HG03039 (cell line): ENCODE data around the gene ASNS.
"Not testable (repeated sequence)": the region's sequence is repeated elsewhere in the genome, so short reads cannot be mapped to it uniquely, and the experiment has no call there.

Experiments
- ATAC-seq: cut with Tn5 transposase; IDR thresholded peaks from one replicate; pipeline ENCODE4 v1.9.1; 2021; ENCODE audit warnings: mild to moderate bottlenecking, moderate library complexity; ENCODE audit not compliant: unreplicated experiment

The ASNS gene

GRCh38 chr7:97872025-97872669 lies at the start of gene ASNS:
TSS of gene ASNS (minus strand) at chr7:97872408. CDS start at chr7:97869156, 3,252 bp downstream.
- ATAC-seq, result peak; percentile 99

- ATAC-seq, result not testable (repeated sequence)
Observed at GRCh38 chr7:97921254-97921653, 49.0 kb upstream of the ASNS start.

GRCh38 chr7:97915267-97915666 lies 43.1 kb upstream of the ASNS start:
- ATAC-seq, result not testable (repeated sequence)

DNA sequence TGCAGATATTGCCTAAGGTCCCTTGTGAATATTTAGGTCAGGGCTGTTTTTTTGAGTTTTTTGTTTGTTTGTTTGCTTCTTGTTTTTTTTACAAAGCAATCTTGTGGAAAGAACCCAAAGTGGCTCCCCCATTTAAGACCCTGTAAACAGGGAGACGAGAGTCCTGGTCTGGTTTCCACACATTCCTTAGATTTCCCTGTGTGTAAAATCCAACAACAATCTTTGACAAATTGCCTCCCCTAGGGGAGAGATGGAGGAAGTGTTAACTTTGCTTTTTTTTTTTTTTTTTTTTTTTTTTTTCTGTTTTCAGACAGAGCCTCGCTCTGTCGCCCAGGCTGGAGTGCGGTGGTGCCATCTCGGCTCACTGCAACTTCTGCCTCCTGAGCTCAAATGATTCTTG lies 40.1 kb upstream of the ASNS start:
- ATAC-seq, result not testable (repeated sequence)

GRCh38 chr7:97896893-97897292 lies 24.7 kb upstream of the ASNS start:
- ATAC-seq, result not testable (repeated sequence)

DNA sequence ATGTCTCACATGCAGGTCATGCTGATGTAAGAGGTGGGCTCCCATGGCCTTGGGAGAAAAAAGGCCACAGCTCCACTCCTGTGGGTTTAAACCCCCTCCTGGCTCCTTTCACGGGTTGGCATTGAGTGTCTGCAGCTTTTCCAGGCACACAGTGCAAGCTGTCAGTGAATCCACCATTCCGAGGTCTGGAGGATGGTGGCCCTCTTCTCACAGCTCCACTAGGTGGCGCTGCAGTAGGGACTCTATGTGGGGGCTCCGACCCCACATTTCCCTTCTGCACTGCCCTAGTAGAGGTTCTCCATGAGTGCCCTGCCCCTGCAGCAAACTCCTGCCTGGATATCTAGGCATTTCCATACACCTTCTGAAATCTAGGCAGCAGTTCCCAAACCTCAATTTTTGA lies 19.5 kb upstream of the ASNS start:
- not testable (repeated sequence) for ATAC-seq

DNA sequence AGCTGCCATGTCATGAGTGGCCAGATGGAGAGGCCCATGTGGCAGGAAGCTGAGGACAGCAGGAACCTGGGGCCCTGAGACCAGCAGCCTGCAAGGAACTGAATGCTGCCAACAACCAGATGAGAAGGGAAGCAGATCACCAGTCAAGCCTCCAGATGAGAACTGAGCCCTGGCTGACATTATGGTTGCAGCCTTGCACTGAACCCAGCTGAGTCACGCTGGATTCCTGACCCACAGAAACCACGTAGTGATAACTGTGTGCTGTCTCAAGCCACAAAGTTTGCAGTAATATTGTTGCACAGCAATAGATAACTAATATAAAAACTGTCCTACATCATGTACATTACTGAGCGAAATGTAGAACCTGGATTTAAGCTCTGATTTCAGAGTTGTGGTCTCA lies 7.3 kb upstream of the ASNS start:
- not testable (repeated sequence) for ATAC-seq

DNA sequence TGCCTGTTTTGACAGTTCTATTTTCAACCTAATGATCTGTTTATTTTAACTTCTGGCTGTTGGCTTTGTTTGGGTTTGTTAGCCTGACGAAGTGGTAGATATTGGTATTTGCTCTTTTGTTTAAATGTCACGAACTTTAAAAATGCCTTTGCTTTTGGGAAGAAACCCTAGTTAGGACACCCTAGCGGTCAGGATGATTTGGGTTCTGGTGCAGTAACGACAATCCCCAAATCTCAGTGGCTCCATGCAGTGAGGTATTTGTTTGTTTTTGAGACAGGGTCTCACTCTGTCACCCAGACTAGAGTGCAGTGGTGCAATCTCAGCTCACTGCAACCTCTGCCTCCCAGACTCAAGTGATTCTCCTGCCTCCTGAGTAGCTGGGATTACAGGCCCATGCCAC lies 2.7 kb upstream of the ASNS start:
- not testable (repeated sequence) for ATAC-seq

DNA sequence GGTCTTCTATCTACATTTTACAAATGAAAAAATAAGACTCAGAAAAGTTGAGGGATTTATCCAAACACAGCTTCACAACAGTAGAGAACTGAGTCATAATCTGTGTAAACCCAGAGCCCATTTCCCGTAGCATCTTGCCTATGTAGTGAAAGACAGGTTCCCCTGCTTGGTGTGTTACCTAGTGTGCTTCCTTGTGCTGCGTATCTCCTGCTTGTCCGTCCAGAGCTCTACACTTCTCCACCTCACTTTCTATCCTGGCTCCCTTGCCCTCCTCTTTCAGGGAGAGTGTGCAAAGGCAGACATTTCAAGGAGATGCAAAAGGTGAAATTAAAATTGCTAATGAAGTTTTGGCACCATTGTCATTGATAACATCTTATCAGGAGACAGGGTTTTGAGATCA lies 1.4 kb upstream of the ASNS start:
- ATAC-seq, result no peak

- peak; percentile 12 for ATAC-seq
Observed at GRCh38 chr7:97871659-97872024, 566 bp downstream of the ASNS start.

DNA sequence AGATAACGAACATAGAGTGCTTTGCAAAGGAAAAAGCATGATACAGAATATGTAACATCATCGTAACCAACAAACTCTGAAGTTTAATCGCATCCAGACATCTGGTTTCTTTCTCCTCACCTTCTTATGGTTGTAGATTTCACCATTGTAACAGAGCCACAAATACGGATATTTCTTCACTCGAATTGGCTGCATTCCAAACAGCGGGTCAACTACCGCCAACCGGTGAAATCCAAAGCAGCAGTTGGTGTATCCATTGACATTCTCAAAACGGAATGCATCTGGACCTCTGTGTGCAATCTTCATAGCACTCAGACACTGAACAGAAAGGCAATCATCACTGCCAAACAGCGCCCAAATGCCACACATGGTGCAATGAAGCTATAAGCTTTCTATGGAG lies 3.4 kb downstream of the ASNS start:
- no peak for ATAC-seq

DNA sequence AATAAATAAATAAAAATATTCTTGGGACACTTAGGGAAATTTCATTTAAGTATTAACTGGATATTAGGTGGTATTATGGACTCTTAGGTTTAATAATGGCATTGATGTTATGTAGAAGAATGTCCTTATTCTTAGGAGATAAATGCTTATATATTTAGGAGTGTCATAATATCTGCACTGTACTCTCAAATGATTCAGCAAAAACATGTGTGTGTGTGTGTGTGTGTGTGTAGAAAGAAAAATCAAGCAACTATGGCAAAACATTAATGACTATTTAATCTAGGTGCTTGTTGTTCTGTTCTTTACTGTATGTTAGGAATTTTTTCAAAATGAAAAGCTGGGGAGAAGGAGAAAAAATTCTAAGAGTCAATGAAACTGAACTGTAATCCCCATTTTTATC lies 3.9 kb downstream of the ASNS start:
- ATAC-seq, result no peak

DNA sequence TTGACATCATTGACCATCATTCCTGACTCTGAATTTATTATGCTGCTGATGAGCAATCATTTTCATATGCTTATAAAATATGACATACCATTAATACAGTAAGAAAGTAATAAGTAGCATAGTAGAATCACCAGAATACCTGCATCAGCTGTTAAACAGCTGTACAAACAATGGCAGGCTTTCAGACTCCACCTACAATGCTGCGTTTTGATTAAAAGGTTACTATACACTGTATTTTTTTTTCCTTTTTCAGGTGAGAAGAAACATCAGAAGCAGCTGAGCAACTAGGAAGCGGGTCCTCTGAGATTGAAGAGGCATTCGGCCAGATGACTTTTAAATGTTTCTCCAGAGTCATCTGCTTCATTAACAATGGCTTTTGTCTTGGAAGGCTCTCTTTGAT lies 7.1 kb downstream of the ASNS start:
- ATAC-seq, result no peak

GRCh38 chr7:97859606-97860204 lies 12.5 kb downstream of the ASNS start:
- no peak for ATAC-seq

DNA sequence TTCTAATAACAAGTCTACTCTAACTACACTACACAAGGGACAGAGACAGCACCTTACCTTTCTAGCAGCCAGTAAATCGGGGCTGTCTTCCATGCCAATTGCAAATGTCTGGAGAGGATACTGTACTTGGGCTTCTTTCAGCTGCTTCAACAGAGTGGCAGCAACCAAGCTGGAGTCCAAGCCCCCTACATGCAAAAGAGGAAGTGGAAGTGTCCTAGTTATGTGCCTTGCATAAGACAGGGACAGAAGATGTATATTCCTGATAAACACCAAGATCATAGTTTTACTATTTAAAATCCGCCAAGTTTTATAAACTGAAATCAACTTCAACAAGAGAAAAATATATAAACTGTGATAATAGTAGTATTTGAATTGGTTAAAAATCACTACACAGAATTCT lies 14.0 kb downstream of the ASNS start:
- ATAC-seq, result no peak

- no peak for ATAC-seq
Observed at GRCh38 chr7:97857544-97857943, 14.7 kb downstream of the ASNS start.

DNA sequence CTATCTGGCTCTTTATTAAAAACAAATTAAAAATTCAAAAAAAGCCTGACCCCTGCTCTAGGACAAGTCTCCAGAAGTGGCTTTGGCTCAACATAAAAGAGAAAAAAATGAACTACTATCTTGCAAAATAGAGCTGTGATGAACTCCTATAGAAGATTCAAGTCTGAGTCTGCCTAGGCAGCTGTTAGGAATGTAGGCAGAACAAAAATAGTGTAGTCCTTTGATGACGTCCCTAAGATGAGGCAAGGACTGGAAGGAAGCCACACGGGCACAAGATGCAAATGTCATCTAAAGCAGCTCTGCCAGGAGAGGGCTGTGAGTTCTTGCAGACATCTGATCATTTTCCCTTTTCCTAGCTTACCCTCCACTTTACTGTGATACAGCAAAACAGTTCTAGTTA lies 20.5 kb downstream of the ASNS start:
- ATAC-seq, result no peak

- not testable (repeated sequence) for ATAC-seq
Observed at GRCh38 chr7:97850262-97851031, 21.8 kb downstream of the ASNS start.

GRCh38 chr7:97847791-97848190 lies 24.4 kb downstream of the ASNS start:
- ATAC-seq, result no peak

GRCh38 chr7:97846945-97847344 lies 25.3 kb downstream of the ASNS start:
- ATAC-seq, result no peak

- no peak for ATAC-seq
Observed at GRCh38 chr7:97845622-97846203, 26.5 kb downstream of the ASNS start.

- ATAC-seq, result no peak
Observed at GRCh38 chr7:97844036-97844435, 28.2 kb downstream of the ASNS start.
